AG09309 (cell line): ENCODE measurements around the gene LCA5.

ENCODE experiments used
- DNase-seq: peaks from one replicate; pipeline ENCODE4 v3.0.0-alpha.2; 2010; ENCODE audit warnings: low read depth
- H3K4me3 ChIP-seq: 2 replicates; pipeline ENCODE4 v1.5.1; 2011; ENCODE audit warnings: mild to moderate bottlenecking, low read depth, low read length, moderate library complexity; ENCODE audit not compliant: control insufficient read depth
- CTCF ChIP-seq: IDR thresholded peaks from 2 replicates; pipeline ENCODE4 v1.5.1; 2011; ENCODE audit warnings: mild to moderate bottlenecking, low read depth, low read length, inconsistent platforms; ENCODE audit not compliant: insufficient read depth, control insufficient read depth; ENCODE audit errors: missing control alignments

Gene LCA5

GRCh38 chr6:79506251-79506650 lies 31.0 kb downstream of the LCA5 start:
- no peak for DNase-seq
- no peak overlapping the region for H3K4me3 ChIP-seq
- TF ChIP-seq CTCF = no peak

- H3K4me3 ChIP-seq = no peak overlapping the region
- no peak for DNase-seq
- TF ChIP-seq CTCF = no peak
Observed at GRCh38 chr6:79504372-79504771, 32.9 kb downstream of the LCA5 start.

GRCh38 chr6:79498842-79499241 lies 38.4 kb downstream of the LCA5 start:
- no peak for DNase-seq
- H3K4me3 ChIP-seq = no peak overlapping the region
- TF ChIP-seq CTCF = no peak

DNA sequence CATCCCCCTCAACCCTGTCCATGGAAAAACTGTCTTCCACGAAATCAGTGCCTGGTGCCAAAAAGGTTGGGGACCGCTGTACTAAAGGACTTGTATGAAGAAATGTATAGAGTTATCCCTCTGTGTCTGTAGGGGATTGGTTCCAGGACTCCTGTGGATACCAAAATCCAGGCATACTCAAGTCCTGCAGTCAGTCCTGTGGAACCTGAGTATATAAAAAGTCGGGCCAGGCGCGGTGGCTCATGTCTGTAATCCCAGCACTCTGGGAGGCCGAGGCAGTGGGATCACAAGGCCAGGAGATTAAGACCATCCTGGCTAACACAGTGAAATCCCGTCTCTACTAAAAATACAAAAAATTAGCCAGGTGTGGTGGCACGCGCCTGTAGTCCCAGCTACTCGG lies 42.0 kb downstream of the LCA5 start:
- H3K4me3 ChIP-seq = no peak overlapping the region
- no peak for TF ChIP-seq CTCF
- no peak for DNase-seq

- no peak overlapping the region for H3K4me3 ChIP-seq
- DNase-seq = no peak
- no peak for TF ChIP-seq CTCF
Observed at GRCh38 chr6:79494841-79495240, 42.4 kb downstream of the LCA5 start.

GRCh38 chr6:79470728-79471127 lies 66.5 kb downstream of the LCA5 start:
- no peak overlapping the region for H3K4me3 ChIP-seq
- TF ChIP-seq CTCF = no peak
- no peak for DNase-seq

- H3K4me3 ChIP-seq = no peak overlapping the region
- no peak for TF ChIP-seq CTCF
- no peak for DNase-seq
Observed at GRCh38 chr6:79469376-79470246, 67.6 kb downstream of the LCA5 start.
